Endothelial cell of umbilical vein (primary cell): ENCODE results near the gene NKX6-2.

Experiments
- EZH2 ChIP-seq: IDR thresholded peaks from 2 replicates; pipeline ENCODE4 v1.6.1; 2012; ENCODE audit warnings: borderline replicate concordance, low read depth, mild to moderate bottlenecking, moderate library complexity, low read length, inconsistent platforms; ENCODE audit not compliant: severe bottlenecking
- FOS ChIP-seq: IDR thresholded peaks from 2 replicates; pipeline ENCODE4 v1.6.1; 2011; ENCODE audit warnings: mild to moderate bottlenecking, low read length, moderate library complexity, borderline replicate concordance; ENCODE audit not compliant: insufficient read depth
- JUN ChIP-seq: IDR thresholded peaks from 2 replicates; pipeline ENCODE4 v1.6.1; 2011; ENCODE audit warnings: borderline replicate concordance, low read depth; ENCODE audit not compliant: insufficient read length, insufficient read depth
- POLR2A ChIP-seq: IDR thresholded peaks from 2 replicates; pipeline ENCODE4 v1.6.1; 2012; ENCODE audit warnings: low read depth, mild to moderate bottlenecking, control low read depth, low read length
- POLR2AphosphoS5 ChIP-seq: IDR thresholded peaks from 2 replicates; pipeline ENCODE4 v1.6.1; 2012; ENCODE audit warnings: low read depth, mild to moderate bottlenecking, control low read depth, low read length, moderate library complexity; ENCODE audit not compliant: insufficient read depth
- TF ChIP-seq, protein P1 (sequence below), 2 donors: IDR thresholded peaks; 1 replicate in 1 of 2; 2 replicates in 1 of 2; pipeline ENCODE4 v1.5.1; 2011; ENCODE audit warnings: low read length in 2 of 2, mild to moderate bottlenecking in 2 of 2, moderate library complexity in 2 of 2, control low read depth in 1 of 2, inconsistent platforms in 1 of 2, low read depth in 1 of 2; ENCODE audit not compliant: insufficient read depth in 1 of 2; ENCODE audit errors: extremely low read depth in 1 of 2

- TF ChIP-seq, protein P1, sequence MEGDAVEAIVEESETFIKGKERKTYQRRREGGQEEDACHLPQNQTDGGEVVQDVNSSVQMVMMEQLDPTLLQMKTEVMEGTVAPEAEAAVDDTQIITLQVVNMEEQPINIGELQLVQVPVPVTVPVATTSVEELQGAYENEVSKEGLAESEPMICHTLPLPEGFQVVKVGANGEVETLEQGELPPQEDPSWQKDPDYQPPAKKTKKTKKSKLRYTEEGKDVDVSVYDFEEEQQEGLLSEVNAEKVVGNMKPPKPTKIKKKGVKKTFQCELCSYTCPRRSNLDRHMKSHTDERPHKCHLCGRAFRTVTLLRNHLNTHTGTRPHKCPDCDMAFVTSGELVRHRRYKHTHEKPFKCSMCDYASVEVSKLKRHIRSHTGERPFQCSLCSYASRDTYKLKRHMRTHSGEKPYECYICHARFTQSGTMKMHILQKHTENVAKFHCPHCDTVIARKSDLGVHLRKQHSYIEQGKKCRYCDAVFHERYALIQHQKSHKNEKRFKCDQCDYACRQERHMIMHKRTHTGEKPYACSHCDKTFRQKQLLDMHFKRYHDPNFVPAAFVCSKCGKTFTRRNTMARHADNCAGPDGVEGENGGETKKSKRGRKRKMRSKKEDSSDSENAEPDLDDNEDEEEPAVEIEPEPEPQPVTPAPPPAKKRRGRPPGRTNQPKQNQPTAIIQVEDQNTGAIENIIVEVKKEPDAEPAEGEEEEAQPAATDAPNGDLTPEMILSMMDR (IDR thresholded peaks at IDR 0.05; ENCODE audit: extremely low read depth in 1 of 2, insufficient read depth in 1 of 2, low read depth in 1 of 2, low read length in 2 of 2) = no peak
- TF ChIP-seq POLR2A (no peak), FOS (no peak), POLR2AphosphoS5 (no peak), EZH2 (no peak), JUN (no peak)
Measured at GRCh38 chr10:132811891-132812481, 26.0 kb upstream of the NKX6-2 start.
